Prostate gland (tissue), 2 donors: ENCODE measurements around the gene FURIN.

Source experiments
- CTCF ChIP-seq, 4 experiments: fragments of 200-600 bp in 2 of 4; fragments of 450-650 bp in 2 of 4; sonication (generic) in 2 of 4; IDR thresholded peaks; 1 replicate in 3 of 4; 2 replicates in 1 of 4; pipeline ENCODE4 v1.5.1; 2016 to 2019; ENCODE audit warnings: antibody characterized with exemption in 4 of 4, mild to moderate bottlenecking in 2 of 4, moderate library complexity in 2 of 4
- POLR2A ChIP-seq: fragments of 450-650 bp; IDR thresholded peaks from one replicate; pipeline ENCODE4 v1.6.1; 2016; ENCODE audit warnings: antibody characterized with exemption, mild to moderate bottlenecking

GRCh38 chr15:90820481-90820880, 47.9 kb upstream of the FURIN start:
- TF ChIP-seq CTCF (IDR thresholded peaks at IDR 0.05) (no peak), POLR2A (no peak)
